T follicular helper cell (primary cell): ENCODE results near the gene ENTHD1.

ENCODE experiments used
- DNase-seq: peaks from one replicate; pipeline ENCODE4 v3.0.0-alpha.2; 2020; ENCODE audit warnings: low read depth
- total RNA-seq, 2 experiments: gene quantifications; one replicate each; lab custom pipeline; 2026; lab: John Stamatoyannopoulos, UW

ENTHD1 gene, protein sequence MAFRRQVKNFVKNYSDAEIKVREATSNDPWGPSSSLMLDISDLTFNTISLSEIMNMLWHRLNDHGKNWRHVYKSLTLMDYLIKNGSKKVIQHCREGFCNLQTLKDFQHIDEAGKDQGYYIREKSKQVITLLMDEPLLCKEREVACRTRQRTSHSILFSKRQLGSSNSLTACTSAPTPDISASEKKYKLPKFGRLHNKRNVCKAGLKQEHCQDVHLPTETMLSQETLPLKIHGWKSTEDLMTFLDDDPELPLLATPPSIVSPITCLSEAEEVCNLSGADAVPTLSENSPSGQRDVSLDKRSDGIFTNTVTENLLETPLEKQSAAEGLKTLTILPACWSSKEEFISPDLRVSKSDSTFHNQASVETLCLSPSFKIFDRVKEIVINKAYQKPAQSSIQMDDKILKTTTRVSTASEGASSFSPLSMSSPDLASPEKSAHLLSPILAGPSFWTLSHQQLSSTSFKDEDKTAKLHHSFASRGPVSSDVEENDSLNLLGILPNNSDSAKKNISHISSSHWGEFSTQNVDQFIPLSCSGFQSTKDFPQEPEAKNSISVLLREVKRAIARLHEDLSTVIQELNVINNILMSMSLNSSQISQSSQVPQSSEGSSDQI
- 0.30 to 1.5 reads per million in 2 experiments for total RNA-seq

DNA sequence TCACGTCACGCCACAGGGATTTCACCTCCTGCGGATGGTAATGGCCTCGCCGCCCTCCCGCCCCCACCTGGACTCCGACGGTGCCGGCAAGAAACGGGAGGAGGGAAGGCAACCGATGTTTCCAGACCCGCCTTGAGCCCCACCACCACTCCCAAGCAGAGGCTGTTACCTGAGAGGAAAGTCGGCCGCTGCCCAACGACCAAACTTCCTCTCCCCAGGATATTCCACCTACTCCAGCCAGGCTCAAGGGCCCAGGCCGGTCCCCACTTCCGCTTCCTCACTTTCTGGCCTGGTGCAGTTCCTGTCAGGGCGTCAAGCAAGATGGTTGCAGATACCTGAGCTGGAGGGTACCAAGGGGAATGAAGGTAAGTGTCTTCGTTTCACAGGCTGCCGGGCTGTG, at the start of gene ENTHD1:
TSS of gene ENTHD1 (minus strand) at position 235 of the 400 bp plus-strand sequence. CDS start 6,012 bp downstream, outside the sequence.
- no peak for DNase-seq

DNA sequence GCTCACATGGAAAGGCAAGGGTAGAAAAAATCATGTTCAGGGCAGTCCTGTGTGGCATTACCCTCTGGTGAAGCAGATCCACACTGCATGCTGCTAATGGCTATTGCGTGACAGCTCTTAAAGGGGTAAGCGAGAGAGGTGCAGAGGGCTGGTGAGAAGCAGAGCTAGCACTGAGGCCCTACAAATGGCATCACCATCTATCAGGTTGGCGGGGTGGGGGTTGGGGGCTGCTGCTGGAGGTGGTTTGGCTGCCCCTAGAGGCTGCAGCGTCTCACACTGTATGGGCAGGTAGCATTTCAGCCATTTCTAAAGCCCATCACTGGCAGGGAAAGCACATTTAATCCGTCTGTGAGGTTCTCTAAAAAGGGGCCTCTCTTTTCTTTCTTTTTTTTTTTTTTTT, 49.8 kb upstream of the ENTHD1 start:
- no peak for DNase-seq

DNA sequence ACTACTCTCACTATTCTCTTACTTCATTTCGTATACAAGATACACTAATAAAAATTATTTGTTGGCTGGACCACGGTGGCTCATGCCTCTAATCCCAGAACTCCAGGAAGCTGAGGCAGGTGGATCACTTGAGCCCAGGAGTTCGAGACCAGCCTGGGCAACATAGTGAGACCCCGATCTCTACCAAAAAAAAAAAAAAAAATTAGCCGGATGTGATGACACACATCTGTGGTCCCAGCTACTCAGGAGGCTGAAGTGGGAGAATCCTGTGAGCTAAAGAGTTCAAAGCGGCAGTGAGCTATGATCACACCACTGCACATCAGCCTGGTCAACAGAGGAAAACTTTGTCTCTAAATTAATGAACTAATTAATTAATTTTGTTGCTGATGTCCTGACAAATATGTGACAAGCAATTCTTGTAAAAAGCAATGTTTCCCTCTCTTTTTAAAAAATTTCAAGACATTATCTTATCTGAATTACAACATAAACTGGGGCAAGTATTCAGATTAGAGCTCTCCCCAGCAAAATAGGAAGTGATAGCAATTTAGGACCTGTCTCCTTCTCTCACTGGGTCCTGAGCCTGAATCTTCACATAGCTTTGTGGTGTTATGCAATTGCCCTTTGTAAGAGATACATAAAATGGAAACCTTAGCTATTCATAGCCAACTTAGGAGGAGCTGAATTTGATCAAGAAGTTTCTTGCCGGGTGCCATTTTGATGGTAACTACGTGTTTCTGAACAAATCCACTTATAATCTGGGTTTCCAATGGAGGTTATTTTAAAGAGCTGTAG, 49.1 kb upstream of the ENTHD1 start:
- DNase-seq: no peak

DNA sequence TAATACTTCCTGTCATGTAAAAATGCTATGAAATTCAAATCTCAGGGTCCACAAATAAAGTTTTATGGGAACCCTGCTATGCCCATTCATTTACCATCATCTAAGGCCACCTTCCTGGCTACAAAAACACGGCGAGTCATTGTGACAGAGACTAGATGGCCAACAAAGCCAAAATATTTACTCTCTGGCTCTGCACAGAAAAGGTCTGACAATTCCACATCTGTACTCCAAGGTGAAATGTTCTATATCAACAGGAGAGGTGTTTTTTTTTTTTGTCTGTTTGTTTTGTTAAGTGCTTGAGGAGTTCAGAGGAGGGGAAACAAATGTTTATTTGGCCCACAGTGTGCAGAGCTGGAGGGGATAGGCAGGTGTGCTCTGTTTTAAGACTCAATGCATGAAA, 48.0 kb upstream of the ENTHD1 start:
- DNase-seq: no peak

DNA sequence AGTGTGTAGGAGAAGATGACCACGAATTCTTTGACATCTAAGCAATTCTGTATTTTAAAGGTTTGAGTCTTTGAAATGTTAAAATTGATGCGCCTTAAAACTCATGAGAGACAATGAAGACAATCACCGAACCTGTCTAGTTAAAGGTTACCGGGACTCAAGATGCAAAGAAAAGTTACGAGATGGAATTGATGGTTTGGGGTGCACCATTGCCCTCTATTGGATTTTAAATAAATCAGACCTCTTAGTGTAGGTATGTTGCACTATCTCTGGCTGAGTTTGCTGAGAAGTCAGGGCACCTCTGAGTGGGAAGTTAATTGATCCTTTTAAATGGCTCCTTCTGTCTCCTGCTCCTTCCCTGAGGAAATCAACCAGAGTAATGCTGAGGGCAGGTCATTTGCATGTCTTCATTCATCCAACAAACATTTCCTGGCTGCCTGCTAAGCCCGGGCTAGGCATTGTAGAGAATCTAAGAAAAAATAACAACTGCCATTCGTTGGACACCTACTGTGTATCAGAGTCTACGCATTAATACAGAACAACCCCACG, 47.3 kb upstream of the ENTHD1 start:
- no peak for DNase-seq

DNA sequence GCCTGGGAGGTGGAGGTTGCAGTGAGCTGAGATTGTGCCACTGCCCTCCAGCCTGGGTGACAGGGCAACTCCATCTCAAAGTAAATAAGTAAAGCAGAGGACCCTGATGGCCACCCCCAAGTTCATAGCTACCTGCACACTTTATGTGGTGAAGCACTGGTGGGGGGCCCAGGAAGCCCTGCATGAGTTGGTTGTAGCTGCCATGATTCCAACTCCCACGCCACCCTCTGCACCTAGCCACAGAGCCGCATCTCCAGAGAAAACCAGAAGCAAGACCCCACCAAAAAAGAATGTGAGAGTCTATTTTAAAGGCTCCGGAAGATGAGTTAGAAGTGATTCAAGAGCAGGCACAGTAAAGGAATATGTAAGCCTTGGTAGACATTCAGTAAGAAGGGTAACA, 46.3 kb upstream of the ENTHD1 start:
- no peak for DNase-seq

DNA sequence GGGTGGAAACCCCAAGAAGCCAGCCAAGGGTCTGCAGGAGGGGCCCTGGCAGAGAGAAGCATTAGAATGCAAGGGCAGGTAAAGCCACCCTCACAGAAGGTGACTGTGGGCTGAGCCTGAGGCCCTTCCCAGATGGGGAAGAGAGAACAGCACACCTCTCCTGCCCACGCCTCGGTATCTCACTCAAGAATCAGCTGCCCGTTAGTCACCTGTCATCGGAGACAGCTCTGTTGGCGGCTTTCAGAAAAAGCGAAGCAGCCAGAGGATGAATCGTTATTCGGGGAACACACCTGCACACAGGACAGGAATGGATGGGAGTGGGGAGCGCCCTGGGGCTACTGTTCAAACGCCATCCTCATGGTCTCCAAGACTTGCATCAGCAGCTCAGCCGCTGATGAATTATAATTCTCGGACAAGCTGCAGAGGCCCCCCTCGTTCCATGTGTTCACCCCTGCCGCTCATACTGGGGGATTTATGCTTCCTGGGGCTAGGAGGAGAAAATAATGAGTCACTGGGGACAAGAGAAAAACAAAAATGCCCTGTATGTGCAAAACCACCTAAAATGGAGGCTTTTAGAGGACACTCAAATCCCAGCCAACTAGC, 45.0 kb upstream of the ENTHD1 start:
- no peak for DNase-seq

DNA sequence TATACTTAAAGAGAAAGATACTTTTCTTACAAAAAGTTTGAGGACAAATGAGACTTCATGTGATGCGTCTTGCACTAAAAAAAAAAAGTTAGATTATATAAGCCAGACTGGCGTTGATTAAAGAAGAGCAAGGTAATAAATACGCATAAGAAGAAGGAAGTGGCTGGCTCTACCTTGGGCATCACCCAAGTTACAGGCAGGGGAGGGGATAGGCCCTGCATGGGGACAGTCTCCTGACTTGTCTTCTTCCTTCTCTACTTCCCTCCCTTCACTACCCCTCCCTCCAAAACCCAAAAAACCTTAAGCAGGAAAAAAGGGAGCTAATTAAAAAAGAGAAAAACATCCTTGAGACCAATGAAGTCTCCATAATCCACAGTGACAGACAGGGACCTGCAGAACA, 44.3 kb upstream of the ENTHD1 start:
- no peak for DNase-seq

DNA sequence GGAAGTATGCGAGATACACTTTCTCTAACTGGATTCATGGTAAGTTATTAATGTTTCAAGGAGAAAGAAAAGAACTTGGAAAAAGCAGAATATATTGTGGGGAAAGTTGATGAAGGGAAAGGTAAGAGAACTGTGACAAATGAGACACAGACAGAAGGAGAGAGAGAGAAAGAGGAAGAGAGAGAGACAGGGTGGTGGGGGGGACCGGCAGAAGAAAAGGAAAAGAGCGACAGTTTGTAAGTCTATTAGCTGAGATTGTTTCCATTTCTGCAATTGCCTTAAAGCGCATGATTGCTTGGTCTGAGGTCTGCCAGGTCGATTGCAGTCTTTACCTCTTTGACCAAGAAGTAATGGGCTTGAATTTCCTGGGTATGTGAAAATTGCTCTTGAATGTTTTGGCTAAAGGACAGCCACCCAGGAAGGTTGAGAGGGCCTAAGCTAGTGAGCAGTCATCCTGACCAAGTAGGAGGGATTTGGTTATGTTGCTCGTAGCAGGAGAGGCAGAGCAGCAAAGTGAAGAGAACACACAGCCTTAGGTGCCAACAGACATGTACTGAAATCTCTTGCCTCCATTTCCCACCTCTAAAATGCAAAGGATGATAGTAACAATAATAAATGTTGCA, 43.1 kb upstream of the ENTHD1 start:
- DNase-seq: no peak

DNA sequence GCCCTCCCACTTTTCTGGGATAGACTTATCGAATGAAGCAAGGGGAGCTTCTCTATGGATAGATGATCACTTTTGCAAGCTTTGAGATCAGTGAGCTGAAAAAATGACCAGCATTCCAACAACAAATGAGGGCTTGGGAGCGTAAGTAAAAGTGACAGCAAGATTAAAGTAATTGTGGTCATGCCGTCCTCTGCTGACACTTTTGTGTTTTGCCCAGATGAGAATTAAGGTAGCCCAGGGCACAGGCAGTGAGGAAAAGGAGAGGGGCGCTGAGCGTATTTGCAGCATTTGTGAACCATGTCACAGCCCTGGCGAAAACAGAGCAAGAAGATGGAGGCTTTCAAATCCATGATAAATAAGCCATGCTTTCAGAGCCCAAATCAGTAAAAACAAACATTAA, 42.1 kb upstream of the ENTHD1 start:
- DNase-seq: no peak

DNA sequence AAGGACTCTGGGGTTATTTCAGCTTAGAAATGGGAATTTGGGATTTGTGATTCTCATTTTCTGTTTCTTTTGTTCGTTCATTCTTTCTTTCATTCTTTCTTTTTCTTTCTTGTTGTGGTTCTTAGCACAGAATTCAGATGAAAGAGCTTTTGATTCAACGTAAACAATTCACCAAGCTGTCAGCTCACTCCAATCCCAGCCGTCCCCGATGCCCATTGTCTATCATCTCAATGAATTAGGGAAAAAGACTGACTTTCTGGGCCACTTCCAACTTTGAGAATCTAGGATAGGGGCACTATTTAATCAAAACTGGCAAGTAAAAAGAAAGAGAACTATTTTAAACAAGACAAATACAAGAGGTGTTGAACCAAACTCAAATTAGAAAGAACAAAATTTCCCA, 41.6 kb upstream of the ENTHD1 start:
- no peak for DNase-seq

DNA sequence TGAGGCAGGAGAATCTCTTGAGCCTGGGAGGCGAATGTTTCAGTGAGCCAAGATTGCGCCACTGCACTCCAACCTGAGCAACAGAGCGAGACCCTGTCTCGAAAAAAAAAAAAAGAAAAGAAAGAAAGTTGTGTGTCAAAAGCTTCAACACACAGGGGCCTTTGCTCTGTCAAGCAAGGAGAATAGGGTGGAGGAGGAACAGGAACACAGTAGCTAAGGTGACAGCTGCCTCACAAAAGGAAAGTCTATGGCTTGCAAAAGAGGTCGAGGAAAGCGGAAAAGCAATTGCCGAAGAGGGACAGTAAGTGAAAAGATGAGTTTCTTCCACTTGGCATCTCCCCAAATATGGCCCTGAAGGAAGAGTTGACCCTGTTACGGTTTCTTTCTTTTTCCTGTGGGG, 40.2 kb upstream of the ENTHD1 start:
- DNase-seq: no peak

DNA sequence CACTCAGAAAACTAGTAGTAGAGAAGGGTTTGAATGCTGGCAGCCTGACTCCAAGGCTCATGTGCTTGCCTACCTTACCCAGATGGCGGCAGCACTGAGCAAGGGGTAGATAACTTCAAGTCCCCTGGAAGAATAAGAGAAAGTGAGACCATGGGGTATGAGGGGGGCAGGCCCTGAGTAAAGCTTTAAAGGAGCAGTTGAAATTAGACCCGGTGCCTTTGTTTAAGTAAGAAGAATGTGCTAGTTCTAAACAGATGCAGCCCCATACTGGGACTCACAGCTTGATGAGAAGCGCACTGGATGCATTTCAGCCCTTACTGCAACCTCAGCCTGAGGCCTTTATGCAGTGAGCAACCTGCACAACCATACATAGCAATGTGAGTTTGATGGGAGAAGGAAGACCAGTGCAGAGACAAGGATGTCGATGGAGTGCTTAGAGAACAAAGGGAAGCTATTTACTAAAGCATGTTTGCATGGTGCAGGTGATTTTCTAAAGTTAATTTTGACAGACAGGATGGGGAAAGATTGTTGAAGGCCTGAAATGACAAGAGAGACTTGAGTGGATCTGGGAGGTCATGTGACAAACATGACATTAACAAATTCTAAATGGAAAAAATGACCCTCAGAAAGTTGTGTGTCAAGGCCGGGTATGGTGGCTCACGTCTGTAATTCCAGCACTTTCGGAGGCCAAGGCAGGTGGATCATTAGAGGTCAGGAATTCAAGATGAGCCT, 39.5 kb upstream of the ENTHD1 start:
- peak; percentile 33 for DNase-seq

DNA sequence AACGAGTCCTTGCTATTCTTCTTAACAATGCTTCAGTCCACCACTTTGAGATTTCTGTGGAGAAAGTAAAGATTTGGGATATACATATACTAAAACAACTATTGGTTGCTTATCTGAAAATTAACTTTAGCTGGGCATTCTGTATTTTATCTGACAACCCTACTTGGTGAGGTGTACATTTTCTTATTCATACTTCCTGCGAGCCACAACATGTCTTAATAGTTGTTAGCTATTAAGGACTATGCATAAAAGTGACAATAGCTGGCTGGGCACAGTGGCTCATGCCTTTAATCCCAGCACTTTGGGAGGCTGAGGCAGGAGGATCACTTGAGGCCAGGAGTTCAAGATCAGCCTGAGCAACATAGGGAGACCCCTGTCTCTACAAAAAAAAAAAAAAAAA, 38.6 kb upstream of the ENTHD1 start:
- no peak for DNase-seq

DNA sequence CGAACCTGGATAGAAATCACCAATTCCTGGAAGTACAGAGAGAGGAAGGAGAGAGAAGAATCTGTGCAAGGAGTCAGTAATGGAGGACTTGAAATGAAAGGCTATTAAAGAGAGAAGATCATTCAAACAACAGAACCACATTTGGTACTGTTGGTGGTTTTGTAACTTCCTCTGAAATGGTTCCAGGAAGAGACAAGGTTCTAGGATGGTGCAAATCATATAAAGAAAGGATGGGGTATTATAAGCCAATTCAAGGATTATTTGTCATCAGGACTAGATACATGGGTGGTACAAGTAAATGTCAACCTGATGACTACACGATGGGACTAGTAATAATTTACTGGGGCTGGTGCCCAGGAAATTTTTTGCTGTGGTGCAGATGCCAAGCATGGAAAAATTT, 37.7 kb upstream of the ENTHD1 start:
- no peak for DNase-seq

DNA sequence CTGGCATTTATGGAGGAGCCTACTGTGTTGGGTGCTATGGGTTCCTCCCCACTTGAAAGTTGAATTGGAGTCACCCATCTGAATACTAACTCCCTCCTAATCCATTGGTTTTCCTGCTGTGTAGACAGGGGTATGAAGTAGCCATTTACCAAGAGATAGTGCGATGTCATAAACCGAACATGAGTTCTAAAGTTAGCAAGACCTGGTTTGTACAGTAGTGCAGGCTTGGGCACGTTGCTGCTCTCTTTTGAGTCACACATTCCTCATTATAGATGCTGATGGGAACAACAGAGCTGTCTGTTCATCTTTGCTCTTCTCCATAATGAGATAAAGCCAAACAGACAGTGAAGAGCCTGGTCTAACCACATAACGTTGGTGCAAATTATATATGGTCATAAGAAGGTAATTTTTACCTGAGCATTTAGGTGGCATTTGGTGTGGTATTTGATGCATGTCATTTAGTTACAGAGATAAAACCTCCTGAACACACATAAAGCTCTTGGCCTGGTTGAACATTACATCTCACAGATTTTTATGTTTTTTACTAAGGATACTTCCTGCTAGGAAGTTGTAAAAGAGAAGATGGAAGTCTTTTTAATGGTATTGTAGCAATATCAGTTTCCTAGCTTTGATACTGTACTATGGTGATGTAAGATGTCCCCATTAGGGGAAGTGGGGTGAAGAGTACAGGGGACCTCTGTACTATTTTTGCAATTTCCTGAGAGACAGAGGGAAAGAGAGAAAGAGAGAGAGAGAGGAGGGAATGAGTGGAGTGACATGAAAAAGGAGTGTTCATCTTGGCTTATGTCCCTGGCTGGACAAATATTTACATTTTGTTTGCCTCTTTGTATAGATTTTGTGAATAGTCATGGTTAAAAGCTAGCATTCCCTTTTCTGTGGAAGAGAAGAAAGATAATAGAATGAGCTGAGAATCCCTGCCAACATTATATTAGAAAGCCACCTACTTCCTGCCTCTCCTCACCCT, 35.3 kb upstream of the ENTHD1 start:
- no peak for DNase-seq

DNA sequence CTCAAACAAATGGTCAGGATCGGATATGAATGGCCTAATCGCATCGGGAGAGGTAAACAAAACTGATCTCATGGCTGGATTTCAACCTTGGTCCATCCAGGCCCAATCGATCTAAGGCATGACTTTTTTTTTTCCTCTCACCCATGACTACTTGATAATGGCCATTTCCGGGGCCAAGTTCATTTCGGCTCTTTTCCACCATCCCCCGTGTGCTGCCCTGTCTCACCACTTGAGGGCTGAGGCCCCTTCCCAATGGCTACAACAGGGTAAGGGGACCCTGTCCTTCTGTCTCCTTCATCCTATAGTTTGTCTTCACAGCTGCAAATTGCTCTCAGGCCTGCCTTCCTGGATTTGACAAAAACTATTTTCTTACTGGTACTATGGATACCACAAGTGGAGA, 34.0 kb upstream of the ENTHD1 start:
- DNase-seq: no peak

DNA sequence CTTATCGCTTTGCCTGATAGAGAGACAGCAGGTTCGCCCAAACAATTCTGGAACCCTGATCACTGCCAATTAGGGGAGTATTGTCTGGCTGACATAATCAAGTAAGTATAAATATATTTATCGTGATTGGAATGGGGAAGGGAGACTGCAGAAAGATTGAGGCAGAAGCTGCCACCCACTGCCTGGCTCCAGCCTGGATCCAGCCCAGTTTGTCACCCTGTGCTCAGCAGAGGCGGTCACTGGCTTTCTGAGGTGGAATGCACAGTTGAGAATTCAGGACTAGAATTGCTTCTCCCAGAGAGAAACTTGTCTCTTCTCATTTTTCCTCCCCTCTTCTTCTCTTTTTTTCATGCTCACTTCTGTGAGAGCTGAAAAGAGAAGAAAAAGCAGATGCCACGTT, 33.2 kb upstream of the ENTHD1 start:
- DNase-seq: no peak

DNA sequence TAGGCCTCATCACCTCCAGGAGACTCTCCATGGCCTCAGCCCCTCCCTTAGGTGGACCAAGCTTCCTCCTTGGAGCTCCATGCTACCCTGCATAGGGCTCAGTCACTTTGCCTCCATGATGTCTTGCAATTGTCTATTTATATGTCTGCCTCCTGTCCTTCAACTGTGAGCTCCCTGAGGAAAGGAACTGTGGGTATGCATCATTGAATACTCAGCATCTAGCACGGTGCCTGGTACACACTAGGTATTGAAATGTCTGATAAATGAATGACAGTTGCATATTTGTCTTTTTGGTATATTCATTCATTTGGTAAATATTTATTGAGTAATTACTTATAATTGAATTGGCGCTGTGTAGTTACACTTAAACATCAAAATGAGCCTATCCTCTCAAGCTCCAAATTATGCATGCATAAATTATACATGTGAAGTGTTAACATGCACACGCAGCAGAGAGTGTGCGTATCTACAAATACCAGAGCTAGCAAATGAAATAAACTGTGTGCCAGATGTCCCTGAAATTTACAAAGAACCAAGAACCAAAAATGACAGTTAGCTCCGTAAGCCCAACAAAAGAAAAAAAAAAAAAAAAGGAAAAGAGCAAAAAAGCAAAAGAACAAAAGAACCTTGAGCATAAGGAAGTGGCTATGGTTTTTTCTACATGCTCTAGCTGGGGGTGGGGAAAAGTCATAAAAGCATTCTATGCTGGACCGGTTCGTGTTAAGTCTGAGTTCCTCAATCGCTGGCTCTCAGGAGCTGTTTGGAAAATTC, 32.5 kb upstream of the ENTHD1 start:
- DNase-seq: no peak
